Mesenchymal stem cell (in vitro differentiated cells and primary cell): ENCODE data around the gene CALM1.

Source experiments
- DNase-seq: peaks from one replicate; pipeline ENCODE4 v3.0.0-alpha.2; 2013
- H2AFZ ChIP-seq: one replicate; pipeline ENCODE4 v1.6.1; 2013; ENCODE audit warnings: low read depth, mild to moderate bottlenecking, control low read depth, inconsistent platforms, low read length, moderate library complexity
- H2AK5ac ChIP-seq: 2 replicates; pipeline ENCODE4 v1.6.1; 2013; ENCODE audit warnings: low read length, moderate library complexity, mild to moderate bottlenecking, inconsistent platforms; ENCODE audit not compliant: severe bottlenecking
- H2BK120ac ChIP-seq: one replicate; pipeline ENCODE4 v1.6.1; 2013; ENCODE audit warnings: low read depth, mild to moderate bottlenecking, inconsistent platforms, low read length, moderate library complexity
- H2BK12ac ChIP-seq, 2 experiments: one replicate each; pipeline ENCODE4 v1.6.1; 2013; ENCODE audit warnings: inconsistent platforms in 2 of 2, low read length in 2 of 2, mild to moderate bottlenecking in 2 of 2, moderate library complexity in 2 of 2, control low read depth in 1 of 2
- H2BK15ac ChIP-seq: one replicate; pipeline ENCODE4 v1.6.1; 2013; ENCODE audit warnings: mild to moderate bottlenecking, low read depth, inconsistent platforms; ENCODE audit not compliant: poor library complexity, severe bottlenecking
- H2BK5ac ChIP-seq: 2 replicates; pipeline ENCODE4 v1.6.1; 2013; ENCODE audit warnings: low read depth, mild to moderate bottlenecking, low read length, control low read depth, inconsistent platforms; ENCODE audit not compliant: poor library complexity, severe bottlenecking
- H3K14ac ChIP-seq, 2 experiments: one replicate each; pipeline ENCODE4 v1.6.1; 2013; ENCODE audit warnings: inconsistent platforms in 2 of 2, low read length in 2 of 2, control low read depth in 1 of 2, mild to moderate bottlenecking in 1 of 2, moderate library complexity in 1 of 2
- H3K18ac ChIP-seq, 2 experiments: one replicate each; pipeline ENCODE4 v1.6.1; 2013; ENCODE audit warnings: inconsistent platforms in 2 of 2, low read length in 2 of 2, control low read depth in 1 of 2, low read depth in 1 of 2, mild to moderate bottlenecking in 1 of 2
- H3K23ac ChIP-seq, 2 experiments: one replicate each; pipeline ENCODE4 v1.6.1; 2013; ENCODE audit warnings: inconsistent platforms in 2 of 2, low read length in 2 of 2, mild to moderate bottlenecking in 2 of 2, moderate library complexity in 2 of 2, control low read depth in 1 of 2
- H3K27ac ChIP-seq: 2 replicates; pipeline ENCODE4 v1.5.1; 2013; ENCODE audit warnings: mild to moderate bottlenecking, moderate library complexity, low read length, control low read depth, inconsistent platforms; ENCODE audit not compliant: poor library complexity, severe bottlenecking
- H3K27me3 ChIP-seq, 2 experiments: 2 replicates each; pipeline versions ENCODE4 v1.6.1 to v1.7.0; 2013; ENCODE audit warnings: low read length in 2 of 2, mild to moderate bottlenecking in 2 of 2, moderate library complexity in 2 of 2, control low read depth in 1 of 2, inconsistent platforms in 1 of 2; ENCODE audit not compliant: control insufficient read depth in 1 of 2, insufficient read depth in 1 of 2
- H3K36me3 ChIP-seq, 2 experiments: 2 replicates each; pipeline versions ENCODE4 v1.6.1 to v1.7.0; 2013; ENCODE audit warnings: low read length in 2 of 2, control low read depth in 1 of 2, inconsistent platforms in 1 of 2, low read depth in 1 of 2, mild to moderate bottlenecking in 1 of 2; ENCODE audit not compliant: insufficient read depth in 2 of 2, control insufficient read depth in 1 of 2
- H3K4ac ChIP-seq, 2 experiments: one replicate each; pipeline ENCODE4 v1.6.1; 2013; ENCODE audit warnings: inconsistent platforms in 2 of 2, low read length in 2 of 2, mild to moderate bottlenecking in 2 of 2, moderate library complexity in 2 of 2, control low read depth in 1 of 2, low read depth in 1 of 2
- H3K4me1 ChIP-seq: 2 replicates; pipeline ENCODE4 v1.6.1; 2013; ENCODE audit warnings: low read depth, low read length, control low read depth; ENCODE audit not compliant: control insufficient read depth, insufficient read depth
- H3K4me2 ChIP-seq: 2 replicates; pipeline ENCODE4 v1.6.1; 2013; ENCODE audit warnings: low read length, mild to moderate bottlenecking, inconsistent platforms; ENCODE audit not compliant: poor library complexity, severe bottlenecking
- H3K4me3 ChIP-seq, 2 experiments: 2 replicates each; pipeline versions ENCODE4 v1.5.1 to v1.7.0; 2013; ENCODE audit warnings: low read length in 2 of 2, mild to moderate bottlenecking in 2 of 2, control low read depth in 1 of 2, low read depth in 1 of 2; ENCODE audit not compliant: insufficient read depth in 1 of 2
- H3K79me1 ChIP-seq: replicated peaks from 2 replicates; pipeline ENCODE4 v1.6.1; 2013; ENCODE audit warnings: mild to moderate bottlenecking, control low read depth, low read length, inconsistent platforms; ENCODE audit not compliant: poor library complexity, severe bottlenecking
- H3K9ac ChIP-seq: 2 replicates; pipeline ENCODE4 v1.7.0; 2013; ENCODE audit warnings: mild to moderate bottlenecking, low read length, moderate library complexity
- H3K9me3 ChIP-seq: 2 replicates; pipeline ENCODE4 v1.7.0; 2013; ENCODE audit warnings: mild to moderate bottlenecking, low read length; ENCODE audit not compliant: control insufficient read depth
- H4K8ac ChIP-seq: one replicate; pipeline ENCODE4 v1.6.1; 2013; ENCODE audit warnings: inconsistent platforms, mild to moderate bottlenecking, low read length, moderate library complexity
- H4K91ac ChIP-seq: one replicate; pipeline ENCODE4 v1.6.1; 2013; ENCODE audit warnings: mild to moderate bottlenecking, low read length, inconsistent platforms
- WGBS: methylation state at CpG from one replicate; pipeline ENCODE4 v1.1.7; 2013; ENCODE audit warnings: mixed read lengths; 5-methylcytosine and 5-hydroxymethylcytosine counted together

Gene CALM1

GRCh38 chr14:90383731-90384542, 12.9 kb upstream of the CALM1 start:
- peak overlapping the region; percentile 73 for H2BK120ac ChIP-seq
- peak overlapping the region in 1 of 2 experiments; percentile 6 for H3K23ac ChIP-seq
- peak overlapping the region; percentile 100 for H3K9ac ChIP-seq
- H3K4ac ChIP-seq, result peak overlapping the region; percentile 91 to 97
- H2BK5ac ChIP-seq, result peak overlapping the region; percentile 37
- H2AFZ ChIP-seq, result peak overlapping the region; percentile 0
- peak overlapping the region; percentile 85 to 86 for H3K18ac ChIP-seq
- H3K27ac ChIP-seq, result peak overlapping the region; percentile 93
- peak overlapping the region; percentile 79 for H4K91ac ChIP-seq
- H2BK12ac ChIP-seq, result peak overlapping the region in 1 of 2 experiments; percentile 7
- no peaks in the 10 kb centered on the region for H3K36me3 ChIP-seq
- no peaks in the 10 kb centered on the region for H3K9me3 ChIP-seq
- WGBS, result 11% methylated on average over 37 of the region's 37 CpGs
- H3K4me3 ChIP-seq, result peak overlapping the region; percentile 54 to 74
- no peak overlapping the region for H2AK5ac ChIP-seq
- peak overlapping the region; percentile 84 for H2BK15ac ChIP-seq
- peaks cover 8% of the 10 kb centered on the region for H3K4me1 ChIP-seq
- peak overlapping the region in 1 of 2 experiments; percentile 68 for H3K14ac ChIP-seq
- H3K27me3 ChIP-seq, result no peaks in the 10 kb centered on the region
- peaks cover 4% of the 10 kb centered on the region for H3K79me1 ChIP-seq
- peak; percentile 72 for DNase-seq
- H4K8ac ChIP-seq, result peak overlapping the region; percentile 62
- peak overlapping the region; percentile 80 for H3K4me2 ChIP-seq

GRCh38 chr14:90384543-90384911, 12.3 kb upstream of the CALM1 start:
- Histone ChIP-seq H2BK120ac (no peak overlapping the region), H3K4me2 (no peak overlapping the region), H3K9ac (peak overlapping the region; percentile 100), H3K4me1 (peaks cover 8% of the 10 kb centered on the region), H2AFZ (no peak overlapping the region), H3K4me3 (peak overlapping the region in 1 of 2 experiments; percentile 74), H3K9me3 (no peaks in the 10 kb centered on the region), H2BK12ac (no peak overlapping the region), H3K27ac (no peak overlapping the region), H3K18ac (no peak overlapping the region), H2BK5ac (no peak overlapping the region), H3K27me3 (no peaks in the 10 kb centered on the region), H3K79me1 (peaks cover 4% of the 10 kb centered on the region), H3K4ac (no peak overlapping the region), H2AK5ac (no peak overlapping the region), H3K36me3 (no peaks in the 10 kb centered on the region), H3K23ac (no peak overlapping the region), H3K14ac (no peak overlapping the region), H2BK15ac (no peak overlapping the region), H4K8ac (no peak overlapping the region), H4K91ac (no peak overlapping the region)
- no peak for DNase-seq
- WGBS, result 77% methylated on average over 2 of the region's 3 CpGs

- no peak overlapping the region for H3K4me2 ChIP-seq
- no peak overlapping the region for H2BK15ac ChIP-seq
- no peak overlapping the region for H2BK5ac ChIP-seq
- no peak overlapping the region for H3K9ac ChIP-seq
- H3K27ac ChIP-seq, result no peak overlapping the region
- DNase-seq, result no peak
- H2AFZ ChIP-seq, result no peak overlapping the region
- no peak overlapping the region for H2AK5ac ChIP-seq
- H3K36me3 ChIP-seq, result no peaks in the 10 kb centered on the region
- no peak overlapping the region for H3K4me3 ChIP-seq
- no peak overlapping the region for H4K91ac ChIP-seq
- H3K79me1 ChIP-seq, result peaks cover 4% of the 10 kb centered on the region
- H3K9me3 ChIP-seq, result no peaks in the 10 kb centered on the region
- H3K27me3 ChIP-seq, result no peaks in the 10 kb centered on the region
- no peak overlapping the region for H3K23ac ChIP-seq
- H2BK120ac ChIP-seq, result no peak overlapping the region
- no peak overlapping the region for H3K18ac ChIP-seq
- 100% methylated on average over 1 of the region's 2 CpGs for WGBS
- H3K4me1 ChIP-seq, result peaks cover 8% of the 10 kb centered on the region
- no peak overlapping the region for H3K14ac ChIP-seq
- no peak overlapping the region for H2BK12ac ChIP-seq
- no peak overlapping the region for H4K8ac ChIP-seq
- H3K4ac ChIP-seq, result no peak overlapping the region
Observed at GRCh38 chr14:90386321-90386720, 10.5 kb upstream of the CALM1 start.

- H3K4me3 ChIP-seq, result no peak overlapping the region
- no peak overlapping the region for H3K4me2 ChIP-seq
- H3K4me1 ChIP-seq, result peaks cover 6% of the 10 kb centered on the region
- 86% methylated on average over 1 of the region's 2 CpGs for WGBS
- no peaks in the 10 kb centered on the region for H3K9me3 ChIP-seq
- H3K23ac ChIP-seq, result no peak overlapping the region
- H3K4ac ChIP-seq, result no peak overlapping the region
- no peaks in the 10 kb centered on the region for H3K36me3 ChIP-seq
- no peak overlapping the region for H2AK5ac ChIP-seq
- no peak overlapping the region for H4K8ac ChIP-seq
- H2BK15ac ChIP-seq, result no peak overlapping the region
- H3K79me1 ChIP-seq, result no peaks in the 10 kb centered on the region
- no peak overlapping the region for H2BK12ac ChIP-seq
- no peak overlapping the region for H3K14ac ChIP-seq
- no peak overlapping the region for H4K91ac ChIP-seq
- no peak for DNase-seq
- H3K27ac ChIP-seq, result no peak overlapping the region
- no peak overlapping the region for H3K18ac ChIP-seq
- no peak overlapping the region for H2AFZ ChIP-seq
- peak overlapping the region; percentile 16 for H3K9ac ChIP-seq
- no peak overlapping the region for H2BK5ac ChIP-seq
- H2BK120ac ChIP-seq, result no peak overlapping the region
- H3K27me3 ChIP-seq, result no peaks in the 10 kb centered on the region
Observed at GRCh38 chr14:90387206-90387760, 9.5 kb upstream of the CALM1 start.
